HepG2 (cell line): Measurements from ENCODE around the gene PRSS8. TPM values are rescaled to one million over a fixed set of nuclear protein-coding genes. Genes with fewer than 3 reads are reported as not detected.

Source experiments
- AHR ChIP-seq: IDR thresholded peaks from 2 replicates; pipeline ENCODE4 v1.6.1; 2018; ENCODE audit warnings: missing genetic modification reagents, missing compliant biosample characterization
- ATRX ChIP-seq: sonication (generic); formaldehyde crosslinking; IDR thresholded peaks from 2 replicates; pipeline ENCODE4 v1.4.0; 2020; ENCODE audit warnings: missing genetic modification reagents, borderline replicate concordance
- CREM ChIP-seq, 2 experiments: sonication (generic) in 1 of 2; formaldehyde crosslinking in 1 of 2; IDR thresholded peaks; 2 replicates each; pipeline versions ENCODE4 v1.4.0 to v1.6.1; 2016 to 2020; ENCODE audit warnings: antibody characterized with exemption in 1 of 2, mild to moderate bottlenecking in 1 of 2, missing genetic modification reagents in 1 of 2
- ERF ChIP-seq: IDR thresholded peaks from 2 replicates; pipeline ENCODE4 v1.6.1; 2018; ENCODE audit warnings: missing biosample characterization, missing genetic modification reagents
- FOXK1 ChIP-seq: sonication (generic); formaldehyde crosslinking; IDR thresholded peaks from 2 replicates; pipeline ENCODE4 v1.4.0; 2020; ENCODE audit warnings: low read depth, missing genetic modification reagents, borderline replicate concordance
- MIER3 ChIP-seq: IDR thresholded peaks from 2 replicates; pipeline ENCODE4 v1.6.1; 2016; ENCODE audit warnings: missing compliant biosample characterization, borderline replicate concordance
- NKX3-1 ChIP-seq: sonication (generic); formaldehyde crosslinking; IDR thresholded peaks from 2 replicates; pipeline ENCODE4 v1.5.0; 2020; ENCODE audit warnings: missing genetic modification reagents
- NPAS2 ChIP-seq: sonication (generic); formaldehyde crosslinking; IDR thresholded peaks from 2 replicates; pipeline ENCODE4 v1.8.0; 2022; ENCODE audit warnings: mild to moderate bottlenecking, missing genetic modification reagents, borderline replicate concordance
- PHB2 ChIP-seq: fragments of 450-650 bp; IDR thresholded peaks from 2 replicates; pipeline ENCODE4 v1.6.1; 2018; ENCODE audit not compliant: partially characterized antibody
- RBM39 ChIP-seq: fragments of 200-400 bp; formaldehyde crosslinking; IDR thresholded peaks from one replicate; pipeline ENCODE4 v1.6.1; 2018; ENCODE audit warnings: antibody characterized with exemption, mild to moderate bottlenecking, low read depth, low read length; ENCODE audit not compliant: poor library complexity, severe bottlenecking
- ZBTB20 ChIP-seq: sonication (generic); formaldehyde crosslinking; IDR thresholded peaks from 2 replicates; pipeline ENCODE4 v1.8.1; 2023; ENCODE audit warnings: missing genetic modification reagents, low read depth, mild to moderate bottlenecking, borderline replicate concordance
- ZFP36L1 ChIP-seq: sonication (generic); formaldehyde crosslinking; IDR thresholded peaks from 2 replicates; pipeline ENCODE4 v1.8.0; 2022; ENCODE audit warnings: mild to moderate bottlenecking, missing genetic modification reagents, moderate library complexity
- ZNF235 ChIP-seq: sonication (generic); formaldehyde crosslinking; IDR thresholded peaks from 2 replicates; pipeline ENCODE4 v1.8.1; 2023; ENCODE audit warnings: mild to moderate bottlenecking, missing genetic modification reagents, borderline replicate concordance
- ZNF839 ChIP-seq: sonication (generic); formaldehyde crosslinking; IDR thresholded peaks from 2 replicates; pipeline ENCODE4 v1.4.0; 2020; ENCODE audit warnings: missing genetic modification reagents, mild to moderate bottlenecking, borderline replicate concordance
- ZNF883 ChIP-seq: sonication (generic); formaldehyde crosslinking; IDR thresholded peaks from 2 replicates; pipeline ENCODE4 v1.5.1; 2020; ENCODE audit warnings: mild to moderate bottlenecking, missing genetic modification reagents; ENCODE audit errors: not compliant biosample characterization
- polyA plus RNA-seq, 8 experiments: library from polyadenylated mRNA; depleted of rRNA in 3 of 8; stranded (reverse) in 7 of 8; unstranded in 1 of 8; fragments of >200 nt; fragmentation: Illumina TruSeq in 4 of 8; extraction: Trizol in 4 of 8; gene quantifications; 2 replicates each; pipeline versions ENCODE4 v1.2.1 to v1.2.3, GENCODE V29; 2011 to 2016; ENCODE audit warnings: low read depth in 4 of 8, missing spikeins in 1 of 8, mixed read lengths in 1 of 8; ENCODE audit not compliant: insufficient read depth in 1 of 8
- total RNA-seq, 5 experiments: library from RNA; depleted of rRNA; stranded (reverse); fragments of >200 nt; fragmentation: Illumina TruSeq; extraction: Trizol; gene quantifications; 2 replicates each; pipeline ENCODE4 v1.2.3, GENCODE V29; 2016; ENCODE audit warnings: low read depth in 1 of 5
- TF ChIP-seq, protein P1 (sequence below): sonication (generic); formaldehyde crosslinking; IDR thresholded peaks from 2 replicates; pipeline ENCODE4 v1.4.0; 2020; ENCODE audit warnings: low read depth, mild to moderate bottlenecking, missing genetic modification reagents
- TF ChIP-seq, protein P2 (sequence below): sonication (generic); formaldehyde crosslinking; IDR thresholded peaks from 2 replicates; pipeline ENCODE4 v1.5.0; 2020; ENCODE audit warnings: missing genetic modification reagents
- TF ChIP-seq, protein P3 (sequence below): sonication (generic); formaldehyde crosslinking; IDR thresholded peaks from 2 replicates; pipeline ENCODE4 v1.8.0; 2022; ENCODE audit warnings: mild to moderate bottlenecking, missing genetic modification reagents, borderline replicate concordance
- TF ChIP-seq, protein P4 (sequence below): sonication (generic); formaldehyde crosslinking; IDR thresholded peaks from 2 replicates; pipeline ENCODE4 v1.4.0; 2020; ENCODE audit warnings: mild to moderate bottlenecking, missing genetic modification reagents, borderline replicate concordance
- TF ChIP-seq, protein P5 (sequence below): sonication (generic); formaldehyde crosslinking; IDR thresholded peaks from 2 replicates; pipeline ENCODE4 v1.4.0; 2020; ENCODE audit warnings: missing genetic modification reagents; ENCODE audit errors: not compliant biosample characterization

PRSS8 gene
- total and polyA plus RNA-seq, 2 of the 13 experiments (the other 11 are each of a cell fraction or from before 2014, with no cell fraction given) = 2.6 to 7.2 TPM

DNA sequence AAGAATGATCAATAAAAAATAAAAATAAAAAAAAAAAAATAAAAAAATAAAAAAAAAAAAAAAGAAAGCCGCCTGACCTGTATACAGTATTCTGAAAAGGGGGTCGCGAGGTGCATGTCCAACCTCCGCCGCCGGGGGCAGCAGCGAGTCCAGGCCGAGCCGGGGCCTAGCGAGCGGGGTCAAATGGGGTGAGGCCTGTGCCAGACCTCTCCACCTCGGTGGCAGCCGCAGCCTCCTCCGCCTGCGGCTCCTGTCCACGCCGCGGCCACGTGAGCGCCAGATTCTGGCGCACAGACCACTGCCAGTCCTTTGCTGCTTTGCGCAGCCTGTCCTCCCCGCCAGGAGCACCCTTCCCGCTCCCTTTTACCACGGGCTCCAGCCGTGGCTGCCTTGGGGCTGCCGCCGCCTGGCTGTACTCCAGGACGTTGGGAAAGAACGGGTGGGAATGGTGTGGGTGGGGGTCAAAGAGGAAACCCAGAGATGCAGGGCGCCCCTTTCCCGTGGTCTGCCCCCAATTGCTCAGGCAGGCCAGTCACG is 29.8 kb downstream of the PRSS8 start (continued):
- TF ChIP-seq, protein P1, sequence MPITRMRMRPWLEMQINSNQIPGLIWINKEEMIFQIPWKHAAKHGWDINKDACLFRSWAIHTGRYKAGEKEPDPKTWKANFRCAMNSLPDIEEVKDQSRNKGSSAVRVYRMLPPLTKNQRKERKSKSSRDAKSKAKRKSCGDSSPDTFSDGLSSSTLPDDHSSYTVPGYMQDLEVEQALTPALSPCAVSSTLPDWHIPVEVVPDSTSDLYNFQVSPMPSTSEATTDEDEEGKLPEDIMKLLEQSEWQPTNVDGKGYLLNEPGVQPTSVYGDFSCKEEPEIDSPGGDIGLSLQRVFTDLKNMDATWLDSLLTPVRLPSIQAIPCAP (CRISPR knock-in tag) = no peak
- TF ChIP-seq ZBTB20 (peak; percentile 96; the same call in 1 of the 2 replicates), ATRX (CRISPR knock-in tag) (no peak), MIER3 (CRISPR knock-in tag) (peak; percentile 99), NKX3-1 (CRISPR knock-in tag) (peak; percentile 94; the same call in 1 of the 2 replicates), ZNF883 (peak; percentile 94), AHR (peak; percentile 81; the same call in 1 of the 2 replicates), CREM (IDR thresholded peaks at IDR 0.05) (no peak), CREM (CRISPR knock-in tag; IDR thresholded peaks at IDR 0.05) (no peak), ZNF839 (CRISPR knock-in tag) (peak; percentile 89; the same call in 1 of the 2 replicates), ZNF235 (CRISPR knock-in tag) (peak; percentile 86; the same call in 1 of the 2 replicates), NPAS2 (no peak), ZFP36L1 (CRISPR knock-in tag) (peak; percentile 99), RBM39 (peak; percentile 93), FOXK1 (peak; percentile 94), ERF (CRISPR knock-in tag) (peak; percentile 99), PHB2 (no peak)
- TF ChIP-seq, protein P2, sequence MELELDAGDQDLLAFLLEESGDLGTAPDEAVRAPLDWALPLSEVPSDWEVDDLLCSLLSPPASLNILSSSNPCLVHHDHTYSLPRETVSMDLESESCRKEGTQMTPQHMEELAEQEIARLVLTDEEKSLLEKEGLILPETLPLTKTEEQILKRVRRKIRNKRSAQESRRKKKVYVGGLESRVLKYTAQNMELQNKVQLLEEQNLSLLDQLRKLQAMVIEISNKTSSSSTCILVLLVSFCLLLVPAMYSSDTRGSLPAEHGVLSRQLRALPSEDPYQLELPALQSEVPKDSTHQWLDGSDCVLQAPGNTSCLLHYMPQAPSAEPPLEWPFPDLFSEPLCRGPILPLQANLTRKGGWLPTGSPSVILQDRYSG (CRISPR knock-in tag) = peak; percentile 93
- TF ChIP-seq, protein P3, sequence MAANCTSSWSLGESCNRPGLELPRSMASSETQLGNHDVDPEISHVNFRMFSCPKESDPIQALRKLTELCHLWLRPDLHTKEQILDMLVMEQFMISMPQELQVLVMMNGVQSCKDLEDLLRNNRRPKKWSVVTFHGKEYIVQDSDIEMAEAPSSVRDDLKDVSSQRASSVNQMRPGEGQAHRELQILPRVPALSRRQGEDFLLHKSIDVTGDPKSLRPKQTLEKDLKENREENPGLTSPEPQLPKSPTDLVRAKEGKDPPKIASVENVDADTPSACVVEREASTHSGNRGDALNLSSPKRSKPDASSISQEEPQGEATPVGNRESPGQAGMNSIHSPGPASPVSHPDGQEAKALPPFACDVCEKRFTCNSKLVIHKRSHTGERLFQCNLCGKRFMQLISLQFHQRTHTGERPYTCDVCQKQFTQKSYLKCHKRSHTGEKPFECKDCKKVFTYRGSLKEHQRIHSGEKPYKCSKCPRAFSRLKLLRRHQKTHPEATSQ (CRISPR knock-in tag) = peak; percentile 95
- TF ChIP-seq, protein P4, sequence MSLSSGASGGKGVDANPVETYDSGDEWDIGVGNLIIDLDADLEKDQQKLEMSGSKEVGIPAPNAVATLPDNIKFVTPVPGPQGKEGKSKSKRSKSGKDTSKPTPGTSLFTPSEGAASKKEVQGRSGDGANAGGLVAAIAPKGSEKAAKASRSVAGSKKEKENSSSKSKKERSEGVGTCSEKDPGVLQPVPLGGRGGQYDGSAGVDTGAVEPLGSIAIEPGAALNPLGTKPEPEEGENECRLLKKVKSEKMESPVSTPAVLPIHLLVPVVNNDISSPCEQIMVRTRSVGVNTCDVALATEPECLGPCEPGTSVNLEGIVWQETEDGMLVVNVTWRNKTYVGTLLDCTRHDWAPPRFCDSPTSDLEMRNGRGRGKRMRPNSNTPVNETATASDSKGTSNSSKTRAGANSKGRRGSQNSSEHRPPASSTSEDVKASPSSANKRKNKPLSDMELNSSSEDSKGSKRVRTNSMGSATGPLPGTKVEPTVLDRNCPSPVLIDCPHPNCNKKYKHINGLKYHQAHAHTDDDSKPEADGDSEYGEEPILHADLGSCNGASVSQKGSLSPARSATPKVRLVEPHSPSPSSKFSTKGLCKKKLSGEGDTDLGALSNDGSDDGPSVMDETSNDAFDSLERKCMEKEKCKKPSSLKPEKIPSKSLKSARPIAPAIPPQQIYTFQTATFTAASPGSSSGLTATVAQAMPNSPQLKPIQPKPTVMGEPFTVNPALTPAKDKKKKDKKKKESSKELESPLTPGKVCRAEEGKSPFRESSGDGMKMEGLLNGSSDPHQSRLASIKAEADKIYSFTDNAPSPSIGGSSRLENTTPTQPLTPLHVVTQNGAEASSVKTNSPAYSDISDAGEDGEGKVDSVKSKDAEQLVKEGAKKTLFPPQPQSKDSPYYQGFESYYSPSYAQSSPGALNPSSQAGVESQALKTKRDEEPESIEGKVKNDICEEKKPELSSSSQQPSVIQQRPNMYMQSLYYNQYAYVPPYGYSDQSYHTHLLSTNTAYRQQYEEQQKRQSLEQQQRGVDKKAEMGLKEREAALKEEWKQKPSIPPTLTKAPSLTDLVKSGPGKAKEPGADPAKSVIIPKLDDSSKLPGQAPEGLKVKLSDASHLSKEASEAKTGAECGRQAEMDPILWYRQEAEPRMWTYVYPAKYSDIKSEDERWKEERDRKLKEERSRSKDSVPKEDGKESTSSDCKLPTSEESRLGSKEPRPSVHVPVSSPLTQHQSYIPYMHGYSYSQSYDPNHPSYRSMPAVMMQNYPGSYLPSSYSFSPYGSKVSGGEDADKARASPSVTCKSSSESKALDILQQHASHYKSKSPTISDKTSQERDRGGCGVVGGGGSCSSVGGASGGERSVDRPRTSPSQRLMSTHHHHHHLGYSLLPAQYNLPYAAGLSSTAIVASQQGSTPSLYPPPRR (CRISPR knock-in tag) = peak; percentile 83; the same call in 1 of the 2 replicates
- TF ChIP-seq, protein P5, sequence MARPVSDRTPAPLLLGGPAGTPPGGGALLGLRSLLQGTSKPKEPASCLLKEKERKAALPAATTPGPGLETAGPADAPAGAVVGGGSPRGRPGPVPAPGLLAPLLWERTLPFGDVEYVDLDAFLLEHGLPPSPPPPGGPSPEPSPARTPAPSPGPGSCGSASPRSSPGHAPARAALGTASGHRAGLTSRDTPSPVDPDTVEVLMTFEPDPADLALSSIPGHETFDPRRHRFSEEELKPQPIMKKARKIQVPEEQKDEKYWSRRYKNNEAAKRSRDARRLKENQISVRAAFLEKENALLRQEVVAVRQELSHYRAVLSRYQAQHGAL (CRISPR knock-in tag) = peak; percentile 91
